Endodermal cell (in vitro differentiated cells): ENCODE data around the gene GPR135. TPM values are rescaled to one million over a fixed set of nuclear protein-coding genes. Genes with fewer than 3 reads are reported as not detected.

Experiments used
- DNase-seq: peaks from one replicate; pipeline ENCODE4 v3.0.0-alpha.2; 2017
- H3K27ac ChIP-seq: 2 replicates; pipeline ENCODE4 v1.5.1; 2013; ENCODE audit warnings: mild to moderate bottlenecking, low read depth, low read length, moderate library complexity
- H3K27me3 ChIP-seq: 2 replicates; pipeline ENCODE4 v1.6.1; 2013; ENCODE audit warnings: mild to moderate bottlenecking, low read length, moderate library complexity; ENCODE audit not compliant: insufficient read depth, control insufficient read depth, poor library complexity, severe bottlenecking
- H3K36me3 ChIP-seq: 2 replicates; pipeline ENCODE4 v1.7.0; 2013; ENCODE audit warnings: mild to moderate bottlenecking, low read length, moderate library complexity; ENCODE audit not compliant: control insufficient read depth, insufficient read depth
- H3K4me1 ChIP-seq: one replicate; pipeline ENCODE4 v1.7.0; 2013; ENCODE audit warnings: low read length; ENCODE audit not compliant: control insufficient read depth, insufficient read depth
- H3K4me3 ChIP-seq: 2 replicates; pipeline ENCODE4 v1.5.1; 2013; ENCODE audit warnings: mild to moderate bottlenecking, low read length, moderate library complexity
- H3K9ac ChIP-seq: 2 replicates; pipeline ENCODE4 v1.6.1; 2013; ENCODE audit warnings: mild to moderate bottlenecking, low read length, moderate library complexity; ENCODE audit not compliant: poor library complexity, severe bottlenecking; ENCODE audit errors: extremely low read depth
- H3K9me3 ChIP-seq: 2 replicates; pipeline ENCODE4 v1.6.1; 2013; ENCODE audit warnings: mild to moderate bottlenecking, low read length, moderate library complexity; ENCODE audit not compliant: control insufficient read depth
- H3K27ac Mint-ChIP-seq: 2 replicates; pipeline ENCODE4 v1.8.0; 2020; ENCODE audit warnings: mixed read lengths
- H3K27me3 Mint-ChIP-seq: 2 replicates; pipeline ENCODE4 v1.8.0; 2021; ENCODE audit warnings: mild to moderate bottlenecking, mixed read lengths; ENCODE audit not compliant: insufficient read depth
- H3K36me3 Mint-ChIP-seq: 2 replicates; pipeline ENCODE4 v1.8.0; 2020; ENCODE audit warnings: low read depth, mixed read lengths
- H3K4me1 Mint-ChIP-seq: 2 replicates; pipeline ENCODE4 v1.8.0; 2020; ENCODE audit warnings: mixed read lengths
- H3K4me3 Mint-ChIP-seq: 2 replicates; pipeline ENCODE4 v1.8.0; 2020; ENCODE audit warnings: mild to moderate bottlenecking, moderate library complexity, mixed read lengths
- H3K9me3 Mint-ChIP-seq: 2 replicates; pipeline ENCODE4 v1.8.0; 2020; ENCODE audit warnings: mild to moderate bottlenecking, mixed read lengths
- WGBS, 2 experiments: methylation state at CpG; one replicate each; pipeline versions ENCODE4 v1.1.5 to v1.1.7; 2013; ENCODE audit warnings: missing lambda C conversion rate in 2 of 2, mixed read lengths in 1 of 2; ENCODE audit not compliant: insufficient coverage in 1 of 2, insufficient read length in 1 of 2; 5-methylcytosine and 5-hydroxymethylcytosine counted together
- total RNA-seq, 2 donors: library from RNA; stranded (reverse); fragmentation: NEBNext Ultra II Directional in 1 of 2; extraction: Animal tissue kit (Norgen Biotek cat#: 25700) in 1 of 2; gene quantifications; 2 replicates in 1 of 2; 3 replicates in 1 of 2; pipeline ENCODE4 v1.2.1, GENCODE V29; 2021
- TF ChIP-seq, protein P1 (sequence below): fragments of 200-600 bp; sonication (generic); conservative IDR thresholded peaks from 2 replicates; pipeline ENCODE4 v1.5.0; 2021; ENCODE audit warnings: antibody characterized with exemption, mild to moderate bottlenecking

The GPR135 gene
- total RNA-seq, 2 donors from 2014 or later: 4.1 to 4.5 TPM

DNA sequence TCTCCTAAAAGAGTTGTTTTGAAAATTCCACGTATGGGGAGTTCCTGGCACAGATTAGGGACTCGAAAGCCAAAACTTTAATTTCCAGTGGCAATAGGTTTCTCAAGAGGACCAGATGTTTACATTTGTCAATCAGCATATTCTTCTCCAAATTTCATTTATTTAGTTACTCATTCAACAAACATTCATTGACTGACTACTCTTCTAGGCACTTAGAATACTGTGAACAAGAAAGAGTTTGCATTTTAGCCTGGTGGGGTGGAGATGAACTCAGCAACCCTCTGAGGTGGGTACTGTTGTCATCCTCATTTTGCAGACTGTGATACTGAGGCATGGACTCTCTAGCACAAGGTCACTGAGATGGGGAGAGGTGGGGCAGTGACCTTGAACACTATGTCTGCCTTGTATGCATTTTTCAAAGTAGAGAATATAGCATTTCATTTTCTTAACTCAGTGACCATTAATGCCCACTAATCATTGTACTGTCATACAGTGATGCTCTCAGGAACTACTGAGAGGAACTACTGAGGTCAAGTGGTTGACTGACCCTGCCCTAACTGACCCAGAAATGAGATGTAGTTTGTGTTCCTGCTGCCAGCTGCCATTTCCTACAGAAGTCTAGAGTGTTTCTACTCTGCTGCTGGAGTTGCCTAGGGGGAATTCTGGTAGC, 16.8 kb upstream of the GPR135 start:
- Mint-ChIP-seq H3K27me3 (no peaks in the 10 kb centered on the region), H3K4me1 (peaks cover 29% of the 10 kb centered on the region), H3K27ac (no peak overlapping the region), H3K9me3 (no peaks in the 10 kb centered on the region), H3K36me3 (peaks cover 16% of the 10 kb centered on the region), H3K4me3 (peak overlapping the region; percentile 78)
- WGBS, 2 experiments: 93 to 100% methylated on average over 2 of the region's 2 CpGs
- peaks cover 6% of the 10 kb centered on the region for H3K36me3 ChIP-seq
- H3K27ac ChIP-seq: no peak overlapping the region
- H3K9ac ChIP-seq: no peak overlapping the region
- H3K9me3 ChIP-seq: no peaks in the 10 kb centered on the region
- peak overlapping the region; percentile 99 for H3K4me3 ChIP-seq
- TF ChIP-seq, protein P1, sequence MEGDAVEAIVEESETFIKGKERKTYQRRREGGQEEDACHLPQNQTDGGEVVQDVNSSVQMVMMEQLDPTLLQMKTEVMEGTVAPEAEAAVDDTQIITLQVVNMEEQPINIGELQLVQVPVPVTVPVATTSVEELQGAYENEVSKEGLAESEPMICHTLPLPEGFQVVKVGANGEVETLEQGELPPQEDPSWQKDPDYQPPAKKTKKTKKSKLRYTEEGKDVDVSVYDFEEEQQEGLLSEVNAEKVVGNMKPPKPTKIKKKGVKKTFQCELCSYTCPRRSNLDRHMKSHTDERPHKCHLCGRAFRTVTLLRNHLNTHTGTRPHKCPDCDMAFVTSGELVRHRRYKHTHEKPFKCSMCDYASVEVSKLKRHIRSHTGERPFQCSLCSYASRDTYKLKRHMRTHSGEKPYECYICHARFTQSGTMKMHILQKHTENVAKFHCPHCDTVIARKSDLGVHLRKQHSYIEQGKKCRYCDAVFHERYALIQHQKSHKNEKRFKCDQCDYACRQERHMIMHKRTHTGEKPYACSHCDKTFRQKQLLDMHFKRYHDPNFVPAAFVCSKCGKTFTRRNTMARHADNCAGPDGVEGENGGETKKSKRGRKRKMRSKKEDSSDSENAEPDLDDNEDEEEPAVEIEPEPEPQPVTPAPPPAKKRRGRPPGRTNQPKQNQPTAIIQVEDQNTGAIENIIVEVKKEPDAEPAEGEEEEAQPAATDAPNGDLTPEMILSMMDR: no peak
- H3K27me3 ChIP-seq: no peaks in the 10 kb centered on the region
- H3K4me1 ChIP-seq: peaks cover 11% of the 10 kb centered on the region
- DNase-seq: no peak

DNA sequence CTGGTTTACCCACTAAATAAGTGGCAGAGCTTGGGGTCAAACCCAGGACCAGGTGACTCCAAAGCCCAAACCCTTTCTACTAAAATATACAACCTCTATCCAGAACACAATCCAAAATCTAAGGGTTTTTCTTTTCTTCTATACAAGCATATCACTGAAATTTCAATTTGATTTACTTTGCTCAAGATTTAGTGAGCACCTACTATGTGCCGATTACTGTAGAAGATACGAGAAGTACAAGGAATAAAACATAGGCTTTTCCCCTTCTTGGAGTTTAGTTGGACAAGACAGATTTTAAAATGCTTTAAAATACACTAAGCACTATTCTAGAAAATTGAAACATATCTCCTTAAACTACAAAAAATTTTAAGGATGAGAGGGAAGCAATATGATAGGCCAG, 16.2 kb upstream of the GPR135 start:
- H3K36me3 ChIP-seq: peaks cover 6% of the 10 kb centered on the region
- no peak for DNase-seq
- no peaks in the 10 kb centered on the region for H3K9me3 ChIP-seq
- H3K27ac Mint-ChIP-seq: no peak overlapping the region
- no peak overlapping the region for H3K4me3 Mint-ChIP-seq
- peaks cover 16% of the 10 kb centered on the region for H3K36me3 Mint-ChIP-seq
- peaks cover 35% of the 10 kb centered on the region for H3K4me1 Mint-ChIP-seq
- TF ChIP-seq, protein P1: no peak
- no peak overlapping the region for H3K9ac ChIP-seq
- no peaks in the 10 kb centered on the region for H3K9me3 Mint-ChIP-seq
- 97% methylated on average over 2 of the region's 2 CpGs; no CpG with 5 or more reads in 1 of the 2 experiments for WGBS, 2 experiments
- no peak overlapping the region for H3K27ac ChIP-seq
- peak overlapping the region; percentile 99 for H3K4me3 ChIP-seq
- no peaks in the 10 kb centered on the region for H3K27me3 Mint-ChIP-seq
- H3K4me1 ChIP-seq: peaks cover 16% of the 10 kb centered on the region
- H3K27me3 ChIP-seq: no peaks in the 10 kb centered on the region

DNA sequence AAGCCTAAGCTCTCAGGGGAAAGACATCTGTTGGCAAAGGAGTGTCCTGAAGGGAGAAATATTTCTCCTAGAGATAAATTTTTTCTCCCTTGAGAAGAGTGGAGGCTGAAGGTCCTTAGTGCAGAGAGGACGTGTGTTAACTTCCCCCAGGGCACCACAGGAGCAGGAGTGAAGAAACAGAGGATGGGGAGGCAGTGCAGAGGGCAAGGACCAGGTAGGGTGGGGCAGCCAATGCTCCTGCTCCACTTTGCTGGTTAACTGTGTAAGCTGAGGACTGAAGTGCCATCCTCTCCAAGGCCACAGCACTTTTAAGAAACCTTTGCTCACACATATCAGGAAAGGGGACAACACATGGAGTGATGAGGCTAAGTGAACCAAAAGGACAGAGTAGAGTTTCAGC, 15.0 kb upstream of the GPR135 start:
- WGBS, 2 experiments: 40% methylated on average over 1 of the region's 1 CpG; no CpG with 5 or more reads in 1 of the 2 experiments
- H3K9ac ChIP-seq: no peak overlapping the region
- DNase-seq: no peak
- H3K27me3 ChIP-seq: no peaks in the 10 kb centered on the region
- TF ChIP-seq, protein P1: no peak
- peaks cover 14% of the 10 kb centered on the region for H3K36me3 ChIP-seq
- H3K4me1 ChIP-seq: peaks cover 20% of the 10 kb centered on the region
- H3K9me3 ChIP-seq: no peaks in the 10 kb centered on the region
- no peak overlapping the region for H3K27ac Mint-ChIP-seq
- H3K4me1 Mint-ChIP-seq: peaks cover 39% of the 10 kb centered on the region
- no peaks in the 10 kb centered on the region for H3K27me3 Mint-ChIP-seq
- peaks cover 25% of the 10 kb centered on the region for H3K36me3 Mint-ChIP-seq
- H3K4me3 ChIP-seq: no peak overlapping the region
- no peaks in the 10 kb centered on the region for H3K9me3 Mint-ChIP-seq
- no peak overlapping the region for H3K4me3 Mint-ChIP-seq
- H3K27ac ChIP-seq: no peak overlapping the region
